Measurements from ENCODE around the gene GDPGP1. TPM values are rescaled to one million over a fixed set of nuclear protein-coding genes. Genes with fewer than 3 reads are reported as not detected.

Gene GDPGP1
- total and polyA plus RNA-seq, 2 of the 4 experiments (the other 2 are of a cell fraction): 2.3 to 4.1 TPM

- dilution Hi-C loops (cut with HindIII; ENCODE audit: low sequenced_read_pairs, unreplicated experiment) (no loop called here), intact Hi-C loops (cut with micrococcal nuclease) (no loop called here), in situ Hi-C loops (cut with MboI; ENCODE audit: low sequenced_read_pairs) (no loop called here)
- Histone ChIP-seq H4K8ac (ENCODE audit: low read depth in 2 of 2, low read length in 2 of 2) (no peak overlapping the region), H3K4me2 (ENCODE audit: low read depth, low read length) (no peak overlapping the region), H4K20me1 (ENCODE audit: insufficient read depth, low read length) (no peaks in the 10 kb centered on the region; the same call in 1 of the 2 replicates), H3K14ac (replicated peaks; ENCODE audit: low read depth, low read length) (no peak overlapping the region), H2BK120ac (ENCODE audit: low read depth, low read length) (no peak overlapping the region), H2AK5ac (ENCODE audit: low read depth, low read length) (no peak overlapping the region), H2BK5ac (ENCODE audit: low read depth, low read length, poor library complexity, severe bottlenecking) (no peak overlapping the region), H2AFZ (replicated peaks; ENCODE audit: low read length, poor library complexity) (no peak overlapping the region), H4K91ac (ENCODE audit: insufficient read depth, low read depth, low read length) (no peak overlapping the region), H3K18ac (ENCODE audit: low read depth, low read length) (no peak overlapping the region), H3K9me3 (ENCODE audit: control insufficient read depth, insufficient read depth, low read length) (no peaks in the 10 kb centered on the region), H2AK9ac (replicated peaks; ENCODE audit: low read depth, low read length, poor library complexity) (no peak overlapping the region), H3K27ac (ENCODE audit: insufficient read depth, low read length) (no peak overlapping the region), H2BK15ac (ENCODE audit: low read depth, low read length) (no peak overlapping the region), H3K23ac (ENCODE audit: low read depth, low read length) (no peak overlapping the region), H3K4ac (ENCODE audit: low read depth, low read length) (no peak overlapping the region), H3K4me1 (ENCODE audit: control insufficient read depth, insufficient read depth, low read length) (peaks cover 8% of the 10 kb centered on the region), H4K5ac (ENCODE audit: low read depth, low read length) (no peak overlapping the region), H3K36me3 (ENCODE audit: control insufficient read depth, insufficient read depth, low read length) (no peaks in the 10 kb centered on the region; the same call in 1 of the 2 replicates), H3K56ac (ENCODE audit: extremely low read depth, insufficient read depth, low read length) (no peak overlapping the region), H3K9me1 (ENCODE audit: insufficient read depth, low read length) (peaks cover 11% of the 10 kb centered on the region; the same call in 1 of the 2 replicates), H3K79me1 (ENCODE audit: low read depth in 1 of 2, low read length in 2 of 2) (peaks cover 34 to 36% of the 10 kb centered on the region in 2 experiments), H2BK20ac (ENCODE audit: low read depth, low read length) (no peak overlapping the region), H3K4me3 (ENCODE audit: insufficient read depth, low read depth, low read length) (no peak overlapping the region), H3K27me3 (ENCODE audit: control insufficient read depth, insufficient read depth, low read length) (no peaks in the 10 kb centered on the region), H3K9ac (ENCODE audit: low read depth, low read length) (no peak overlapping the region)
- ChIA-PET CTCF (interaction anchor here (0.6 to 1.1 kb wide), 2 partner anchors 11 to 80 kb away, joined by 3 read pairs; no protein-coding TSS in a partner anchor), POLR2A (ENCODE audit: unreplicated experiment) (no interaction called here)
- BruUV-seq (replicated peaks): no TSS peak
- DNase-seq (no peak), ATAC-seq (ENCODE audit: low read depth) (no peak)
- 96% methylated on average over 6 of the region's 7 CpGs; no CpG with 5 or more reads in 1 of the 2 experiments for WGBS, 2 experiments (ENCODE audit: extremely low coverage in 2 of 2, insufficient read length in 1 of 2)
- TF ChIP-seq SMC3 (IDR thresholded peaks at IDR 0.05; ENCODE audit: low read depth, low read length) (no peak), MAFK (IDR thresholded peaks at IDR 0.05; ENCODE audit: low read depth, low read length) (no peak), CHD1 (IDR thresholded peaks at IDR 0.05; ENCODE audit: low read depth, low read length) (no peak), ELK1 (IDR thresholded peaks at IDR 0.05; ENCODE audit: borderline replicate concordance, low read depth, low read length) (no peak), RCOR1 (IDR thresholded peaks at IDR 0.05; ENCODE audit: insufficient replicate concordance, low read length) (no peak), MXI1 (IDR thresholded peaks at IDR 0.05; ENCODE audit: borderline replicate concordance, low read depth, low read length) (no peak), RFX5 (IDR thresholded peaks at IDR 0.05; ENCODE audit: low read depth, low read length) (no peak), FOS (IDR thresholded peaks at IDR 0.05; ENCODE audit: low read depth, low read length) (no peak), RAD21 (IDR thresholded peaks at IDR 0.05; ENCODE audit: low read length) (no peak), NFE2L2 (IDR thresholded peaks at IDR 0.05; ENCODE audit: low read depth, low read length) (no peak), CEBPB (IDR thresholded peaks at IDR 0.05; ENCODE audit: low read depth, low read length) (no peak)
These were observed 30.5 kb upstream of the GDPGP1 start for GRCh38 chr15:90203473-90203872.
